Psoas muscle (tissue), 8 donors: ENCODE results near the gene TANK. TPM values are rescaled to one million over a fixed set of nuclear protein-coding genes. Genes with fewer than 3 reads are reported as not detected.

Source experiments
- ATAC-seq, 4 donors: fragments of 200-7000 bp; cut with Tn5 transposase; one replicate each; pipeline ENCODE4 v1.9.1; 2020; ENCODE audit warnings: moderate library complexity in 3 of 4, mild to moderate bottlenecking in 2 of 4
- DNase-seq, 2 donors: peaks; one replicate each; pipeline ENCODE4 v3.0.0-alpha.2; 2020
- H3K27ac ChIP-seq: fragments of 200-600 bp; one replicate; pipeline ENCODE4 v1.8.0; 2022
- H3K27me3 ChIP-seq, 3 donors: fragments of 200-600 bp in 1 of 3; one replicate each; pipeline versions ENCODE4 v1.6.1 to v1.8.0; 2013 to 2022; ENCODE audit warnings: low read length in 2 of 3, mild to moderate bottlenecking in 2 of 3, moderate library complexity in 1 of 3; ENCODE audit not compliant: insufficient read depth in 3 of 3
- H3K36me3 ChIP-seq, 2 donors: fragments of 200-600 bp in 1 of 2; one replicate each; pipeline versions ENCODE4 v1.6.1 to v1.8.0; 2013 to 2022; ENCODE audit warnings: low read depth in 1 of 2, mild to moderate bottlenecking in 1 of 2, moderate library complexity in 1 of 2; ENCODE audit not compliant: insufficient read depth in 1 of 2
- H3K4me1 ChIP-seq: fragments of 200-600 bp; one replicate; pipeline ENCODE4 v1.8.0; 2022
- H3K4me3 ChIP-seq: fragments of 200-600 bp; one replicate; pipeline ENCODE4 v1.8.0; 2022; ENCODE audit warnings: mild to moderate bottlenecking
- H3K9me3 ChIP-seq: fragments of 200-600 bp; one replicate; pipeline ENCODE4 v1.8.0; 2022
- WGBS, 3 donors: extraction: QIAGEN DNeasy Blood & Tissue Kit; methylation state at CpG; one replicate each; pipeline versions ENCODE4 v1.1.6 to v1.1.7; 2013; 5-methylcytosine and 5-hydroxymethylcytosine counted together
- intact Hi-C, 2 donors: fragments of 100-400 bp; cut with DNase I; formaldehyde crosslinking; loops; one replicate each; pipeline versions ENCODE4 v1.11.0 to v1.14.2; 2022
- polyA plus RNA-seq, 3 donors: library from polyadenylated mRNA; stranded (reverse); fragments of 200-250 nt; gene quantifications; one replicate each; pipeline ENCODE4 v1.2.3, GENCODE V29; 2013
- total RNA-seq, 4 donors: library from RNA; stranded (reverse); fragmentation: NEBNext Ultra II Directional in 2 of 4; extraction: Animal tissue kit (Norgen Biotek cat#: 25700) in 2 of 4; gene quantifications; one replicate each; pipeline versions ENCODE4 v1.2.1 to v1.2.4, GENCODE V29; 2021 to 2023
- TF ChIP-seq, protein P1 (sequence below): fragments of 200-600 bp; IDR thresholded peaks from one replicate; pipeline ENCODE4 v1.8.0; 2022; ENCODE audit warnings: antibody characterized with exemption
- donor health status: healthy with polysubstance abuse.
- donor health status: DM: no; HTN: no; CAD: no; lungs with moderate emphysema.
- donor health status: Bipolar disorder and iron deficiency.
- donor health status: healthy.
- donor health status: DM: yes; HTN: yes; CAD: no.
- donor health status: DM: no; HTN: no; CAD: no.
- donor health status: DM: no; HTN: no; CAD: no.
- donor health status: DM: yes; HTN: yes; CAD: no.

TANK gene
- total and polyA plus RNA-seq, 7 donors: 39.6 to 75.7 (median 57.2) TPM

DNA sequence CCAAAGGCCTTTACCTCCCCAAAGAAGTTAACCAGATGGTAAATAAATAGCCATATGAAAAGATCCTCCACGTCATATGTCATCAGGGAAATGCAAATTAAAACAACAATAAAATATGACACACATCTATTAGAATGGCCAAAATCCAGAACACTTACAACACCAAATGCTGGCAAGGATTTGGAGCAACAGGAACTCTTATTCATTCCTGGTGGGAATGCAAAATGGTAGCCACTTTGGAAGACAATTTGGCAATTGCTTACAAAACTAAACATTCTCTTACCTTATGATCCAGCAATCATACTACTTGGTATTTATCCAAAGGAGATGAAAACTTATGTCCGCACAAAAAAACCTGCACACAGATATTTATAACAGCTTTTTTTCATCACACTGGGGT is 1.3 kb upstream of the TANK start:
- Histone ChIP-seq H3K36me3 (peaks cover 7 to 11% of the 10 kb centered on the region in 2 donors), H3K4me1 (peaks cover 29% of the 10 kb centered on the region), H3K4me3 (no peak overlapping the region), H3K27me3 (no peaks in the 10 kb centered on the region), H3K27ac (no peak overlapping the region), H3K9me3 (no peaks in the 10 kb centered on the region)
- intact Hi-C loops: no loop called here
- no peak for DNase-seq
- 71 to 81% (median 79%) methylated on average over 2 of the region's 2 CpGs for WGBS, 3 donors
- no peak for ATAC-seq
- TF ChIP-seq, protein P1, sequence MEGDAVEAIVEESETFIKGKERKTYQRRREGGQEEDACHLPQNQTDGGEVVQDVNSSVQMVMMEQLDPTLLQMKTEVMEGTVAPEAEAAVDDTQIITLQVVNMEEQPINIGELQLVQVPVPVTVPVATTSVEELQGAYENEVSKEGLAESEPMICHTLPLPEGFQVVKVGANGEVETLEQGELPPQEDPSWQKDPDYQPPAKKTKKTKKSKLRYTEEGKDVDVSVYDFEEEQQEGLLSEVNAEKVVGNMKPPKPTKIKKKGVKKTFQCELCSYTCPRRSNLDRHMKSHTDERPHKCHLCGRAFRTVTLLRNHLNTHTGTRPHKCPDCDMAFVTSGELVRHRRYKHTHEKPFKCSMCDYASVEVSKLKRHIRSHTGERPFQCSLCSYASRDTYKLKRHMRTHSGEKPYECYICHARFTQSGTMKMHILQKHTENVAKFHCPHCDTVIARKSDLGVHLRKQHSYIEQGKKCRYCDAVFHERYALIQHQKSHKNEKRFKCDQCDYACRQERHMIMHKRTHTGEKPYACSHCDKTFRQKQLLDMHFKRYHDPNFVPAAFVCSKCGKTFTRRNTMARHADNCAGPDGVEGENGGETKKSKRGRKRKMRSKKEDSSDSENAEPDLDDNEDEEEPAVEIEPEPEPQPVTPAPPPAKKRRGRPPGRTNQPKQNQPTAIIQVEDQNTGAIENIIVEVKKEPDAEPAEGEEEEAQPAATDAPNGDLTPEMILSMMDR: no peak

DNA sequence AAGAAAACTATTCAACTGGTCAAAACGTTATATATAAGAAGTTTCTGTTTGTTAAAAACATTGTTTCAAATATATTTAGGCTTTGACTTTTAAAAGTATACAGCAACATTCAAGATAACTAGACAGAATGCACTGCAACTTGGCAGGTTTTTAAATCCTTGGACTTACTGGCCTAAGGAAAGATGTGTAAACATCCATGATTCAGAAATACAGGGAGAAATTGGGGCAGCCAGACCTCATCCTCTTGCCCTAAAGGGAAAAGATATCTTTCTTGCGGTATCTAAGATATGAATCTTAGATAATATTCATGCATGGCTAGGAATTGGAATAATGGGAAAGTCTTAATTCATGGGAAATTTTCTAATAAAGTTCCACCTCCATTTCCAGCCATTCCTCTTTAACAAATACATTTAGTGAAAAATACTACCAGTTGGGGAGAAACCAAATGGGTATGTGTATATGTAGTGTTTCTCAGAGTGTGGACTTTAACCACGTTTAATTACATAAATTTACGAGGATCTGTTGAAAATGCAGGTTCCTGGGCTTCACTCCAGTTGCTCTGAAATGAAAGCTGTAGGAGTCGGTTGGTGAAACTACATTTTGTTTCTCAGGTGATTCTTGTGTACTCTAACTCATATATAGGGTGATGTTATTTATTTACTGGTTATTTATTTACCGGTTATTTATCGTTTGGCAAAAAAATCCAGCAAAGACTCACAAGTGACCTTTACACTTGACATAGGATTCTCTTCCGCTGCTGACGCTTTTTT is 587 bp upstream of the TANK start:
- TF ChIP-seq, protein P1: no peak
- Histone ChIP-seq H3K4me1 (peaks cover 37% of the 10 kb centered on the region), H3K27ac (peak overlapping the region; percentile 98), H3K4me3 (peak overlapping the region; percentile 96), H3K9me3 (no peaks in the 10 kb centered on the region), H3K36me3 (peaks cover 8 to 17% of the 10 kb centered on the region in 2 donors), H3K27me3 (no peaks in the 10 kb centered on the region)
- intact Hi-C loops: no loop called here
- no peak for DNase-seq
- WGBS, 3 donors: 20 to 23% (median 20%) methylated on average over 9 of the region's 9 CpGs
- no peak for ATAC-seq

DNA sequence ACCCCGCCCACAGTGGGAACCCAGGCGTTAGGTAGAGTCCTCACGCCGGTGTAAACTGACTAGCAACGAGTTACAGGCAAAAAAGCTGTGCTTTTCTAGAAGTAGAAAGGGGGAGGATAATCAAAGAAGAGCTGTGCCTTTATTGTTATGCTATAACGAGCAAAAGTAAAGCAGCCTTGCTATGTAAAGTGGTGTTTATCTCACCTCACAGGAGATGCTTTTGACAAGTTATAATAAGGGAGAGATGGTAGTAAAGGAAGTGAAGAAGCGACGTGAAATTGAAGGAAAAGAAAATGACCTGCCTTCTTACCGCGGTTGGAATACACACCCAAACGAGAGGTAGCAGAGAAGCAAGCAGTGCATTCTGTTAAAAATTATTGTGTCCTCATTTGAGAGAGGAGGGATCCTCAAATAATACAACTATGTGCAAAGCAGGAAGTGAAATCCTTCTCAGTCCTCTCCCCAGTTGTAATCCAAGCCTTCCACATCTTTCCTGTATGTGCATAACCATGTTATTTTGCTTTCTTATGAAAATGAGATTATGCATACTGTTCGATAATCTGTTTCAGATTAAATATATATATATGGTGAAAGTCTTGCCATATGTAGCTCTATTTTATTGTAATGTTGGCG is 962 bp downstream of the TANK start:
- H3K36me3 ChIP-seq: peaks cover 8 to 17% of the 10 kb centered on the region in 2 donors
- intact Hi-C loops: no loop called here
- H3K4me1 ChIP-seq: peaks cover 48% of the 10 kb centered on the region
- H3K9me3 ChIP-seq: no peaks in the 10 kb centered on the region
- no peak for ATAC-seq
- DNase-seq: no peak
- TF ChIP-seq, protein P1: no peak
- 10 to 12% (median 10%) methylated on average over 13 of the region's 13 CpGs for WGBS, 3 donors
- no peaks in the 10 kb centered on the region for H3K27me3 ChIP-seq
- peak overlapping the region; percentile 96 for H3K4me3 ChIP-seq
- H3K27ac ChIP-seq: peak overlapping the region; percentile 98

DNA sequence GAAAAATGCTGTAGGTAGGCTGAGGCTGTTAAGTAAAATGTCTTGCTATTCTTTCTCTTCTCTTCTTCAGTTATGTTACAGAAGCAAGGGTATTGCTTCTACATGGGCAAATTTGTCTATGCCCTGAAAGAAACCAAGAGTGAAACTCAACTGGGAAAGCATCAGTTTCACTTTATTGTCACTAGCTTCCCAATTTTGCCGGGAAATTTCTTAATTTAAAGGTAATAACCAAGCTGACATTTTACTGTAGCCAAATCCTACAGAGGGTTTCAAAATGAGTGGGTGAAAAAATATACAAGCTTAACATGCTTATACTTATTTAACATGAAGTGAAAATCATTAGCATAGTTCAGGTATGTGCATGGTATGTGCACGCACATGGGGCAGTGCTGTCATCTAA is 3.2 kb downstream of the TANK start:
- Histone ChIP-seq H3K36me3 (peaks cover 17 to 22% of the 10 kb centered on the region in 2 donors), H3K9me3 (no peaks in the 10 kb centered on the region), H3K4me3 (peak overlapping the region; percentile 1), H3K27ac (no peak overlapping the region), H3K4me1 (peaks cover 48% of the 10 kb centered on the region), H3K27me3 (no peaks in the 10 kb centered on the region)
- 88 to 99% (median 99%) methylated on average over 2 of the region's 2 CpGs for WGBS, 3 donors
- TF ChIP-seq, protein P1: no peak
- ATAC-seq: no peak
- DNase-seq: no peak
- intact Hi-C loops: no loop called here
